H9 (cell line): ENCODE results near the gene PPFIA2. TPM values are rescaled to one million over a fixed set of nuclear protein-coding genes. Genes with fewer than 3 reads are reported as not detected.

Source experiments
- DNase-seq: peaks from one replicate; pipeline ENCODE4 v3.0.0-alpha.2; 2017
- H2AFZ ChIP-seq: one replicate; pipeline ENCODE4 v1.6.1; 2013; ENCODE audit warnings: mild to moderate bottlenecking, low read length, control low read depth, moderate library complexity
- H2AK5ac ChIP-seq: 2 replicates; pipeline ENCODE4 v1.6.1; 2013; ENCODE audit warnings: low read length, control low read depth, mixed read lengths; ENCODE audit not compliant: insufficient read length
- H2BK120ac ChIP-seq: one replicate; pipeline ENCODE4 v1.6.1; 2013; ENCODE audit warnings: low read depth, mild to moderate bottlenecking, low read length, control low read depth, inconsistent platforms; ENCODE audit not compliant: poor library complexity, severe bottlenecking
- H2BK12ac ChIP-seq: 2 replicates; pipeline ENCODE4 v1.6.1; 2013; ENCODE audit warnings: low read length, control low read depth, mixed read lengths, low read depth; ENCODE audit not compliant: insufficient read length
- H2BK15ac ChIP-seq: 2 replicates; pipeline ENCODE4 v1.6.1; 2013; ENCODE audit warnings: low read depth, low read length, control low read depth
- H2BK20ac ChIP-seq: one replicate; pipeline ENCODE4 v1.6.1; 2013; ENCODE audit warnings: low read depth, mild to moderate bottlenecking, low read length, control low read depth, inconsistent platforms; ENCODE audit not compliant: poor library complexity, severe bottlenecking
- H2BK5ac ChIP-seq: 2 replicates; pipeline ENCODE4 v1.6.1; 2013; ENCODE audit warnings: low read length, control low read depth, mixed read lengths; ENCODE audit not compliant: insufficient read length
- H3K14ac ChIP-seq: 2 replicates; pipeline ENCODE4 v1.6.1; 2013; ENCODE audit warnings: low read length, control low read depth; ENCODE audit not compliant: insufficient read depth
- H3K18ac ChIP-seq: 2 replicates; pipeline ENCODE4 v1.6.1; 2013; ENCODE audit warnings: low read depth, mild to moderate bottlenecking, mixed read lengths, low read length, control low read depth; ENCODE audit not compliant: insufficient read length
- H3K23ac ChIP-seq: 2 replicates; pipeline ENCODE4 v1.6.1; 2013; ENCODE audit warnings: low read length, control low read depth, mixed read lengths, low read depth; ENCODE audit not compliant: insufficient read length
- H3K23me2 ChIP-seq: 2 replicates; pipeline ENCODE4 v1.6.1; 2013; ENCODE audit warnings: low read depth, mild to moderate bottlenecking, mixed read lengths, low read length, control low read depth; ENCODE audit not compliant: insufficient read length, poor library complexity, severe bottlenecking
- H3K27ac ChIP-seq: 2 replicates; pipeline ENCODE4 v1.5.1; 2013; ENCODE audit warnings: low read length, control low read depth, mixed read lengths, low read depth; ENCODE audit not compliant: insufficient read length
- H3K27me3 ChIP-seq: 2 replicates; pipeline ENCODE4 v1.6.1; 2013; ENCODE audit warnings: low read length, control low read depth, inconsistent platforms; ENCODE audit not compliant: insufficient read depth
- H3K4ac ChIP-seq: 2 replicates; pipeline ENCODE4 v1.6.1; 2013; ENCODE audit warnings: low read depth, mild to moderate bottlenecking, control low read depth, inconsistent platforms, low read length, moderate library complexity
- H3K4me1 ChIP-seq: 2 replicates; pipeline ENCODE4 v1.6.1; 2013; ENCODE audit warnings: low read length, control low read depth, inconsistent platforms; ENCODE audit not compliant: insufficient read depth
- H3K4me2 ChIP-seq: 2 replicates; pipeline ENCODE4 v1.6.1; 2013; ENCODE audit warnings: low read length, control low read depth, mixed read lengths; ENCODE audit not compliant: insufficient read length, insufficient read depth
- H3K56ac ChIP-seq: 2 replicates; pipeline ENCODE4 v1.6.1; 2013; ENCODE audit warnings: low read depth, mild to moderate bottlenecking, mixed read lengths, low read length, control low read depth; ENCODE audit not compliant: insufficient read length
- H3K79me1 ChIP-seq: 2 replicates; pipeline ENCODE4 v1.6.1; 2013; ENCODE audit warnings: low read depth, mild to moderate bottlenecking, moderate library complexity, low read length, control low read depth, inconsistent platforms; ENCODE audit not compliant: insufficient read depth, poor library complexity, severe bottlenecking
- H3K79me2 ChIP-seq: 2 replicates; pipeline ENCODE4 v1.6.1; 2013; ENCODE audit warnings: low read length, control low read depth, inconsistent platforms; ENCODE audit not compliant: insufficient read depth
- H3K9ac ChIP-seq: 2 replicates; pipeline ENCODE4 v1.6.1; 2013; ENCODE audit warnings: low read length, control low read depth, mixed read lengths; ENCODE audit not compliant: insufficient read length; ENCODE audit errors: extremely low read depth
- H3K9me3 ChIP-seq: one replicate; pipeline ENCODE4 v1.6.1; 2013; ENCODE audit warnings: low read depth, low read length, inconsistent platforms; ENCODE audit not compliant: control insufficient read depth
- H3T11ph ChIP-seq: one replicate; pipeline ENCODE4 v1.6.1; 2013; ENCODE audit warnings: mild to moderate bottlenecking, low read length, control low read depth, inconsistent platforms
- H4K20me1 ChIP-seq: one replicate; pipeline ENCODE4 v1.6.1; 2013; ENCODE audit not compliant: control insufficient read depth, insufficient read length, insufficient read depth
- H4K5ac ChIP-seq: 2 replicates; pipeline ENCODE4 v1.6.1; 2013; ENCODE audit warnings: low read depth, mild to moderate bottlenecking, mixed read lengths, low read length, control low read depth; ENCODE audit not compliant: insufficient read length
- H4K8ac ChIP-seq: replicated peaks from 2 replicates; pipeline ENCODE4 v1.6.1; 2013; ENCODE audit warnings: low read length, control low read depth, mixed read lengths, low read depth; ENCODE audit not compliant: insufficient read length
- H4K91ac ChIP-seq: 2 replicates; pipeline ENCODE4 v1.6.1; 2013; ENCODE audit warnings: low read depth, mild to moderate bottlenecking, moderate library complexity, mixed read lengths, low read length, control low read depth; ENCODE audit not compliant: insufficient read length
- H3K27ac Mint-ChIP-seq, 3 experiments: 2 replicates in 2 of 3; 3 replicates in 1 of 3; pipeline ENCODE4 v1.8.0; 2020 to 2021; ENCODE audit warnings: mixed read lengths in 3 of 3, mild to moderate bottlenecking in 1 of 3, moderate library complexity in 1 of 3
- H3K27me3 Mint-ChIP-seq: 2 replicates; pipeline ENCODE4 v1.8.0; 2021; ENCODE audit warnings: low read depth, mild to moderate bottlenecking, moderate library complexity, mixed read lengths
- H3K36me3 Mint-ChIP-seq, 3 experiments: 2 replicates in 2 of 3; 3 replicates in 1 of 3; pipeline ENCODE4 v1.8.0; 2020 to 2021; ENCODE audit warnings: low read depth in 3 of 3, mixed read lengths in 3 of 3; ENCODE audit not compliant: insufficient read depth in 1 of 3
- H3K4me1 Mint-ChIP-seq, 2 experiments: 2 replicates each; pipeline ENCODE4 v1.8.0; 2020; ENCODE audit warnings: mixed read lengths in 2 of 2
- H3K4me3 Mint-ChIP-seq, 2 experiments: 2 replicates in 1 of 2; 3 replicates in 1 of 2; pipeline ENCODE4 v1.8.0; 2020 to 2021; ENCODE audit warnings: mild to moderate bottlenecking in 2 of 2, mixed read lengths in 2 of 2, moderate library complexity in 1 of 2
- H3K9me3 Mint-ChIP-seq, 2 experiments: 2 replicates in 1 of 2; 3 replicates in 1 of 2; pipeline ENCODE4 v1.8.0; 2020; ENCODE audit warnings: mild to moderate bottlenecking in 2 of 2, mixed read lengths in 2 of 2, moderate library complexity in 1 of 2
- WGBS: extraction: QIAGEN DNeasy Blood & Tissue Kit; methylation state at CpG from one replicate; pipeline ENCODE4 v1.1.7; 2013; ENCODE audit warnings: missing lambda C conversion rate, low lambda C conversion rate, mixed read lengths; ENCODE audit not compliant: insufficient read length; ENCODE audit errors: extremely low coverage; 5-methylcytosine and 5-hydroxymethylcytosine counted together
- total RNA-seq: library from RNA; stranded (reverse); gene quantifications from 2 replicates; pipeline ENCODE4 v1.2.1, GENCODE V29; 2021
- TF ChIP-seq, protein P1 (sequence below): fragments of 200-600 bp; sonication (generic); conservative IDR thresholded peaks from 3 replicates; pipeline ENCODE4 v1.8.0; 2021; ENCODE audit warnings: antibody characterized with exemption, mild to moderate bottlenecking

The PPFIA2 gene
- total RNA-seq, 1 experiment from 2014 or later = 1.3 TPM

DNA sequence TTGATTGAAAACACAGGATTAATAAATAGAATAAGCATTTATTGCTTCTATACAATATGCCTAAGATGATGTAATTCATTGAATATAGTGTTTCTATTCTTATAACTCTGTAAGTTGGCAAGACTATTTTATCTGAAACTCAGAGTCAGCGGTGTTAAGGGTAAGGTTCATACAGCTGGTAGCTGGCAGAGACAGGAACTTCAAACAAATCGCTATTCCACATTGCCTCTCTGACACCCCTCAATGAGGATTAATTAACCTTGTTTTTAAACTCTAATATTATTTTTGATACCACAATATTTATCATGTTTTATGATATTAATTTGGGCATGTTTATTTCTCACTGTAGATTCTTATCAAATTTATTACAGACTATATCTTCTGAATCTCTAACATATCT lies 357.9 kb downstream of the PPFIA2 start:
- no peaks in the 10 kb centered on the region for H3K23me2 ChIP-seq
- Mint-ChIP-seq H3K9me3 (no peaks in the 10 kb centered on the region), H3K36me3 (no peaks in the 10 kb centered on the region), H3K4me3 (no peak overlapping the region), H3K4me1 (no peaks in the 10 kb centered on the region; a peak in 1 of 4 replicates), H3K27me3 (no peaks in the 10 kb centered on the region), H3K27ac (no peak overlapping the region)
- H2BK5ac ChIP-seq = no peak overlapping the region
- H2BK12ac ChIP-seq = no peak overlapping the region
- H3K27me3 ChIP-seq = no peaks in the 10 kb centered on the region
- no peak overlapping the region for H3K14ac ChIP-seq
- H3K79me2 ChIP-seq = no peaks in the 10 kb centered on the region
- no peak overlapping the region for H4K5ac ChIP-seq
- no peak overlapping the region for H2BK15ac ChIP-seq
- H3K79me1 ChIP-seq = no peaks in the 10 kb centered on the region
- no peak overlapping the region for H3T11ph ChIP-seq
- H3K23ac ChIP-seq = no peak overlapping the region
- TF ChIP-seq, protein P1, sequence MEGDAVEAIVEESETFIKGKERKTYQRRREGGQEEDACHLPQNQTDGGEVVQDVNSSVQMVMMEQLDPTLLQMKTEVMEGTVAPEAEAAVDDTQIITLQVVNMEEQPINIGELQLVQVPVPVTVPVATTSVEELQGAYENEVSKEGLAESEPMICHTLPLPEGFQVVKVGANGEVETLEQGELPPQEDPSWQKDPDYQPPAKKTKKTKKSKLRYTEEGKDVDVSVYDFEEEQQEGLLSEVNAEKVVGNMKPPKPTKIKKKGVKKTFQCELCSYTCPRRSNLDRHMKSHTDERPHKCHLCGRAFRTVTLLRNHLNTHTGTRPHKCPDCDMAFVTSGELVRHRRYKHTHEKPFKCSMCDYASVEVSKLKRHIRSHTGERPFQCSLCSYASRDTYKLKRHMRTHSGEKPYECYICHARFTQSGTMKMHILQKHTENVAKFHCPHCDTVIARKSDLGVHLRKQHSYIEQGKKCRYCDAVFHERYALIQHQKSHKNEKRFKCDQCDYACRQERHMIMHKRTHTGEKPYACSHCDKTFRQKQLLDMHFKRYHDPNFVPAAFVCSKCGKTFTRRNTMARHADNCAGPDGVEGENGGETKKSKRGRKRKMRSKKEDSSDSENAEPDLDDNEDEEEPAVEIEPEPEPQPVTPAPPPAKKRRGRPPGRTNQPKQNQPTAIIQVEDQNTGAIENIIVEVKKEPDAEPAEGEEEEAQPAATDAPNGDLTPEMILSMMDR = no peak
- no peak overlapping the region for H3K9ac ChIP-seq
- no peak overlapping the region for H2AK5ac ChIP-seq
- H2AFZ ChIP-seq = no peak overlapping the region
- no peaks in the 10 kb centered on the region for H3K9me3 ChIP-seq
- no peak overlapping the region for H3K18ac ChIP-seq
- H4K20me1 ChIP-seq = no peaks in the 10 kb centered on the region
- H4K91ac ChIP-seq = no peak overlapping the region
- no peak overlapping the region for H3K4ac ChIP-seq
- H2BK20ac ChIP-seq = no peak overlapping the region
- no CpG with 5 or more reads among the region's 2 CpGs for WGBS
- DNase-seq = no peak
- no peak overlapping the region for H3K56ac ChIP-seq
- no peaks in the 10 kb centered on the region for H3K4me1 ChIP-seq
- H4K8ac ChIP-seq = no peak overlapping the region
- no peak overlapping the region for H3K4me2 ChIP-seq
- H2BK120ac ChIP-seq = no peak overlapping the region
- no peak overlapping the region for H3K27ac ChIP-seq
